Fibroblast of pulmonary artery (primary cell): ENCODE results near the gene CDT1.
A peak's percentile ranks its signal among the peaks of the same experiment; 100 is the strongest.

Experiments
- DNase-seq: peaks from one replicate; pipeline ENCODE4 v3.0.0-alpha.2; 2010; ENCODE audit warnings: low read depth
- H3K4me3 ChIP-seq: replicated peaks from 2 replicates; pipeline ENCODE4 v1.5.1; 2011; ENCODE audit warnings: low read depth, mild to moderate bottlenecking, control low read depth, low read length, moderate library complexity
- CTCF ChIP-seq: IDR thresholded peaks from 2 replicates; pipeline ENCODE4 v1.5.1; 2011; ENCODE audit warnings: mild to moderate bottlenecking, control low read depth, low read length, inconsistent platforms; ENCODE audit errors: missing control alignments

Gene CDT1

DNA sequence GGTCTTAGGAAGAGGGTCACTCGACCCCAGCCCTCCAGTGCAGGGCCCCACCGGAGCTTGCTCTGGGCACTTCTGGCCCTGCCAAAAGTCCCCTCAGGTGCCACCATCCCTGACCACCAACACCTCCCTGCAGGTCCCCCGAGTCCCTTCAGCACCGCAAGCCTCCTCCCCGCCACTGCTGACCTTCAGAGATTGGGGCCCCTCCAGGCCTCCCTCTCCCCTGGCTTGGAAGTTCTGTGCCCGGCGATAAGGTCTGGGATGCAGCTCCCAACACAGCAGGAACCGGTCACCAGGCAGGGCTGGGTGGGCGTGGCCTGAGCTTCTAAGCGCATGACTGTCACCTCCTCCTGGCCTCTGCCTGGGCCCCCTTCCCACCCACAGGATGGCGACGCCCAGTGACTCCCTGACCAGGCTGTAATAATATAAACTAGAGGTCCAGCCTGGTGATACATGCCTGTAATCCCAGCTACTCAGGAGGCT lies 29.7 kb upstream of the CDT1 start:
- no peak for TF ChIP-seq CTCF
- DNase-seq = peak; percentile 63
- H3K4me3 ChIP-seq = no peak overlapping the region

GRCh38 chr16:88774544-88775393 lies 28.8 kb upstream of the CDT1 start:
- no peak for DNase-seq
- TF ChIP-seq CTCF = no peak
- H3K4me3 ChIP-seq = no peak overlapping the region

DNA sequence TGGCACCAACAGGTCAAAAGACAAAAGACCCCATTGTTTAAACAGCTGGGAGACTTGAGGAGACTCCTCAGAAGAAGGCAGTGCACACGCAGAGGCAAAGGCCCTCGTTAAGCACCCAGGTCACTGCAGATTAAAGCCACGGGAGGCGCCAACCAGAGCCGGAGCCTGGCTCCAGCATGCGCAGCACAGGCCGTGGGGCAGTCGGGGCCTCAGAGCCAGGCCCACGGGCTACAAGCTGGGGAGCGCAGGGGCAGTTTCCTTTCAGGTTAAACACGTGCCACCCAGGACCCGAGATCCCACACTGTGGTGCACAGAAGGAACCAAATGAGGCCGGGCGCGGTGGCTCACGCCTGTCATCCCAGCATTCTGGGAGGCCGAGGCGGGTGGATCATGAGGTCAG lies 27.8 kb upstream of the CDT1 start:
- no peak for DNase-seq
- no peak overlapping the region for H3K4me3 ChIP-seq
- no peak for TF ChIP-seq CTCF

- no peak for DNase-seq
Observed at GRCh38 chr16:88777471-88778270, 25.9 kb upstream of the CDT1 start.

GRCh38 chr16:88778271-88778525 lies 25.4 kb upstream of the CDT1 start:
- TF ChIP-seq CTCF = no peak
- no peak overlapping the region for H3K4me3 ChIP-seq
- DNase-seq = no peak

More at GRCh38 chr16:88777471-88778270, 25.9 kb upstream of the CDT1 start:
- no peak for TF ChIP-seq CTCF
- no peak overlapping the region for H3K4me3 ChIP-seq

GRCh38 chr16:88778541-88779065 lies 25.0 kb upstream of the CDT1 start:
- DNase-seq = no peak
- no peak for TF ChIP-seq CTCF
- H3K4me3 ChIP-seq = no peak overlapping the region
